HL-60 (cell line): ENCODE data around the gene NCAPD3.

Experiments used
- DNase-seq, 2 experiments: peaks; one replicate each; pipeline ENCODE4 v3.0.0-alpha.2; 2010 to 2020; ENCODE audit warnings: low read depth in 1 of 2, low spot score in 1 of 2
- H3K27ac ChIP-seq: fragments of 250-450 bp; sonication (Bioruptor Pico); replicated peaks from 2 replicates; pipeline ENCODE4 v1.5.1; 2020; ENCODE audit warnings: mild to moderate bottlenecking, moderate library complexity
- H3K27me3 ChIP-seq: fragments of 250-450 bp; sonication (Bioruptor Pico); 2 replicates; pipeline ENCODE4 v1.5.1; 2021; ENCODE audit warnings: mild to moderate bottlenecking, moderate library complexity; ENCODE audit not compliant: insufficient read depth, poor library complexity, severe bottlenecking
- H3K4me3 ChIP-seq: replicated peaks from 2 replicates; pipeline ENCODE4 v1.5.1; 2011; ENCODE audit warnings: mild to moderate bottlenecking, control low read depth, low read length; ENCODE audit not compliant: insufficient read depth
- CTCF ChIP-seq: IDR thresholded peaks from one replicate; pipeline ENCODE4 v1.5.1; 2011; ENCODE audit warnings: low read length, control low read depth, inconsistent platforms; ENCODE audit not compliant: insufficient read depth
- GABPA ChIP-seq: IDR thresholded peaks from 2 replicates; pipeline ENCODE4 v1.6.1; 2012; ENCODE audit warnings: low read depth
- POLR2AphosphoS5 ChIP-seq: IDR thresholded peaks from 2 replicates; pipeline ENCODE4 v1.6.1; 2012; ENCODE audit warnings: low read depth
- SPI1 ChIP-seq: IDR thresholded peaks from 2 replicates; pipeline ENCODE4 v1.6.1; 2012; ENCODE audit warnings: low read depth, mild to moderate bottlenecking, borderline replicate concordance
- TF ChIP-seq, protein P1 (sequence below): IDR thresholded peaks from 2 replicates; pipeline ENCODE4 v1.6.1; 2012; ENCODE audit warnings: low read depth; ENCODE audit not compliant: insufficient replicate concordance

The NCAPD3 gene

GRCh38 chr11:134272381-134273316, 48.9 kb upstream of the NCAPD3 start:
- TF ChIP-seq, protein P1, sequence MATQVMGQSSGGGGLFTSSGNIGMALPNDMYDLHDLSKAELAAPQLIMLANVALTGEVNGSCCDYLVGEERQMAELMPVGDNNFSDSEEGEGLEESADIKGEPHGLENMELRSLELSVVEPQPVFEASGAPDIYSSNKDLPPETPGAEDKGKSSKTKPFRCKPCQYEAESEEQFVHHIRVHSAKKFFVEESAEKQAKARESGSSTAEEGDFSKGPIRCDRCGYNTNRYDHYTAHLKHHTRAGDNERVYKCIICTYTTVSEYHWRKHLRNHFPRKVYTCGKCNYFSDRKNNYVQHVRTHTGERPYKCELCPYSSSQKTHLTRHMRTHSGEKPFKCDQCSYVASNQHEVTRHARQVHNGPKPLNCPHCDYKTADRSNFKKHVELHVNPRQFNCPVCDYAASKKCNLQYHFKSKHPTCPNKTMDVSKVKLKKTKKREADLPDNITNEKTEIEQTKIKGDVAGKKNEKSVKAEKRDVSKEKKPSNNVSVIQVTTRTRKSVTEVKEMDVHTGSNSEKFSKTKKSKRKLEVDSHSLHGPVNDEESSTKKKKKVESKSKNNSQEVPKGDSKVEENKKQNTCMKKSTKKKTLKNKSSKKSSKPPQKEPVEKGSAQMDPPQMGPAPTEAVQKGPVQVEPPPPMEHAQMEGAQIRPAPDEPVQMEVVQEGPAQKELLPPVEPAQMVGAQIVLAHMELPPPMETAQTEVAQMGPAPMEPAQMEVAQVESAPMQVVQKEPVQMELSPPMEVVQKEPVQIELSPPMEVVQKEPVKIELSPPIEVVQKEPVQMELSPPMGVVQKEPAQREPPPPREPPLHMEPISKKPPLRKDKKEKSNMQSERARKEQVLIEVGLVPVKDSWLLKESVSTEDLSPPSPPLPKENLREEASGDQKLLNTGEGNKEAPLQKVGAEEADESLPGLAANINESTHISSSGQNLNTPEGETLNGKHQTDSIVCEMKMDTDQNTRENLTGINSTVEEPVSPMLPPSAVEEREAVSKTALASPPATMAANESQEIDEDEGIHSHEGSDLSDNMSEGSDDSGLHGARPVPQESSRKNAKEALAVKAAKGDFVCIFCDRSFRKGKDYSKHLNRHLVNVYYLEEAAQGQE: no peak
- no peak for TF ChIP-seq CTCF
- no peak for TF ChIP-seq GABPA
- TF ChIP-seq SPI1: no peak
- TF ChIP-seq POLR2AphosphoS5: no peak
- Histone ChIP-seq H3K4me3 (no peak overlapping the region), H3K27me3 (peaks cover 48% of the 10 kb centered on the region), H3K27ac (no peak overlapping the region)
- DNase-seq: no peak

- no peak for DNase-seq
- H3K27ac ChIP-seq: no peak overlapping the region
- H3K4me3 ChIP-seq: no peak overlapping the region
- TF ChIP-seq GABPA (no peak), POLR2AphosphoS5 (no peak)
- H3K27me3 ChIP-seq: peaks cover 41% of the 10 kb centered on the region
Measured at GRCh38 chr11:134271978-134272377, 48.2 kb upstream of the NCAPD3 start.

DNA sequence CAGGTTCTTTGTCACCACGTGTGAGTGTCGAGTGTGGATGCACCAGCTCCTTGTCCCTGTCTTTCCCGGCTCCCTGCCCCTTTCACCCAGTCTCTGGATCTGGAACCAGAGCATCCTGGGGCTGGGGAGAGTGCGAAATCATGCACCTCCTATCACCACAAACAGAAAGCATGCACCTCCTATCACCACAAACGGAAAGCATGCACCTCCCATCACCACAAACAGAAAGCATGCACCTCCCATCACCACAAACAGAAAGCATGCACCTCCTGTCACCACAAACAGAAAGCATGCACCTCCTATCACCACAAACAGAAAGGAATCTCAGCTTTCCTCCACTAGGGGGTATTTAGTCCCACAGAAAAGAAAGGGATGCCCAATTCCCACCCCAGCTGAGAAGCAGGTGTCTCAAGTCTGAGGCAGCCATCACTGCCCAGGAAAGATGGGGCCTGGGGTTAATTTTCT, 46.5 kb upstream of the NCAPD3 start:
- TF ChIP-seq CTCF (no peak), POLR2AphosphoS5 (no peak), GABPA (no peak), SPI1 (no peak)
- TF ChIP-seq, protein P1: no peak
- peaks cover 27% of the 10 kb centered on the region for H3K27me3 ChIP-seq
- no peak for DNase-seq
- no peak overlapping the region for H3K27ac ChIP-seq
- no peak overlapping the region for H3K4me3 ChIP-seq

DNA sequence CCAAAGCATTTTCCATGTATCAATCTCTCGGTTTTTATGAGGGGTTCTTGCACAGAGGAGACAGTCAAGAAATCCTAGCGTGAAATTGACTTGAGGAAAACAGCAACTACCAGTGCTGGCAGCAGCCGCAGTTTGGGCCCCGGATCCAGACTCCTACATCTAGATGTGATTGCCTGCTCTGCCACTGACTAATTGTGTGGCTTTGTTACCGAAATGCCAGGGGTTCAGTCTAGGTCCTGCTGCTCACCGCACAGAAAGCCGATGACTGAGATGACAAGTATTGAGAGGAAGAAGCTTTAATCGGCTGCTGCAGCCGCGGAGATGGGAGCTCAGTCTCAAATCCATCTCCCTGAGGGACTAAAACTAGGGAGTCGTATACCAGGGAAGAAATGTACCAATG, 44.2 kb upstream of the NCAPD3 start:
- TF ChIP-seq, protein P1: no peak
- TF ChIP-seq GABPA: no peak
- TF ChIP-seq SPI1: no peak
- TF ChIP-seq POLR2AphosphoS5: no peak
- no peak for TF ChIP-seq CTCF
- no peak overlapping the region for H3K4me3 ChIP-seq
- no peak overlapping the region for H3K27ac ChIP-seq
- DNase-seq: no peak
- H3K27me3 ChIP-seq: peaks cover 6% of the 10 kb centered on the region
